ENCODE results near the gene C10orf90. TPM values are rescaled to one million over a fixed set of nuclear protein-coding genes. Genes with fewer than 3 reads are reported as not detected.

Gene C10orf90
- total RNA-seq, 4 donors from 2014 or later: 2.7 to 5.8 (median 4.0) TPM

DNA sequence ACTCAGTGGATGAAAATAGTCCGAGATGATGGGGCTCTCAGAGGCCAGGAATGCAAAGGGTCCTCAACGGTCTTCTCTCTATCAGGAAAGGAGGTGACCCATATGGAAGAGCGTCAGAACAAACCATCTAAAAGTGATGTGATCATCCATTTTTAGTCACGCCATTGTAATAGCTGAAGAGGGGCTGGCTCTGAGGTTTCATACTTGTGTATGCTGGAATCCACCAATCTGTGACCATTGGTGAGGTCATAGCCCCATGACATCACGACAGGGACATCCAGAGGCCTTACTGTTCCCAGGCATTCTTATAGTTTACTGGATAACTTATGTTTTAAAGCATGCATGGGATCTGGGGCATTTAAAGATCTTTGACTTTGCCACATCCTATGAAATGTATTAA is 83.6 kb downstream of the C10orf90 start:
- intact Hi-C loops (cut with DNase I; ENCODE audit: low total_unique reads): no loop called here
- 89 to 90% methylated on average over 5 of the region's 5 CpGs for WGBS, 2 donors
- no peak overlapping the region for H3K4me3 ChIP-seq (ENCODE audit: low read depth, poor library complexity, severe bottlenecking)
- no peak for DNase-seq (ENCODE audit: low spot score in 2 of 2)
- no peak for TF ChIP-seq POLR2A (IDR thresholded peaks at IDR 0.05)
- TF ChIP-seq, protein P1, sequence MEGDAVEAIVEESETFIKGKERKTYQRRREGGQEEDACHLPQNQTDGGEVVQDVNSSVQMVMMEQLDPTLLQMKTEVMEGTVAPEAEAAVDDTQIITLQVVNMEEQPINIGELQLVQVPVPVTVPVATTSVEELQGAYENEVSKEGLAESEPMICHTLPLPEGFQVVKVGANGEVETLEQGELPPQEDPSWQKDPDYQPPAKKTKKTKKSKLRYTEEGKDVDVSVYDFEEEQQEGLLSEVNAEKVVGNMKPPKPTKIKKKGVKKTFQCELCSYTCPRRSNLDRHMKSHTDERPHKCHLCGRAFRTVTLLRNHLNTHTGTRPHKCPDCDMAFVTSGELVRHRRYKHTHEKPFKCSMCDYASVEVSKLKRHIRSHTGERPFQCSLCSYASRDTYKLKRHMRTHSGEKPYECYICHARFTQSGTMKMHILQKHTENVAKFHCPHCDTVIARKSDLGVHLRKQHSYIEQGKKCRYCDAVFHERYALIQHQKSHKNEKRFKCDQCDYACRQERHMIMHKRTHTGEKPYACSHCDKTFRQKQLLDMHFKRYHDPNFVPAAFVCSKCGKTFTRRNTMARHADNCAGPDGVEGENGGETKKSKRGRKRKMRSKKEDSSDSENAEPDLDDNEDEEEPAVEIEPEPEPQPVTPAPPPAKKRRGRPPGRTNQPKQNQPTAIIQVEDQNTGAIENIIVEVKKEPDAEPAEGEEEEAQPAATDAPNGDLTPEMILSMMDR (IDR thresholded peaks at IDR 0.05): no peak

GRCh38 chr10:126586128-126586527 is 84.4 kb downstream of the C10orf90 start:
- no peak for DNase-seq (ENCODE audit: low spot score in 2 of 2)
- TF ChIP-seq, protein P1 (IDR thresholded peaks at IDR 0.05): no peak
- no peak for TF ChIP-seq POLR2A (IDR thresholded peaks at IDR 0.05)
- WGBS, 2 donors: 73 to 84% methylated on average over 14 of the region's 14 CpGs
- intact Hi-C loops (cut with DNase I; ENCODE audit: low total_unique reads): no loop called here
- no peak overlapping the region for H3K4me3 ChIP-seq (ENCODE audit: low read depth, poor library complexity, severe bottlenecking)

DNA sequence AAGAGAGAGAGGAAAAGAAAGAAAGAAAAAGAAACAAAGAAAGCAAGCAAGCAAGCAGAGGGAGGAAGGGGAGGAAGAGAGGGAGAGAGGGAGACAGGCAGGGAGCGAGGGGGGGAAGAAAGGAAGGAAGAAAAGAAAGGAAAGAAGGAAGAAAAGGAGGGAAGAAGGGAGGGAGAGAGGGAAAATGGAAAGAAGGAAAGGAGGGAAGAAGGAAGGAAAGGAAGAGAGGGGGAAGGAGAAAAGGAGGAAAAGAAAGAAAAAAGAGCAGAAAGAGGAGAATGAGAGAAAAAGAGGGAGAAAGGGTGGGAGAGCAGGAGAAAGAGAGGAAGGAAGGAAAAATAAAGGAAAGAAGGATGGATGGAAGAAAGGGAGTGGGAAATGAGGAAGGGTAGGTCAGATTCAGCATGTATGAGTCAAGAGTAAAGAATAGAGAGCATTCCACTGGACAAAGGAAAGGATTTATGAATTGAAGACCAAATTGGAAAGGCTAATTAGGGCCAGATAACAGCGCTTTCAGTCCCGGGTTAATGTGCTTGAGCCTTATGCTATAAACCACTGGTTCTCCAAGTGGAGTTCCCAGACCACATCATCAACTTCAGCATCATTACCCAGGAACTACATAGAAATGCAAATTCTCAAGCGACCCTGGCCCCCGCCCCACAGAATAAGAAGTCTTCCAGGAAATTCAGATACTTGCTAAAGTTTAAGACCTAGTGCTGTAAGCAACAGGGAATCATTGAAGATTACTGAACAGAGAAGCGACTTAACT is 85.1 kb downstream of the C10orf90 start:
- H3K4me3 ChIP-seq (ENCODE audit: low read depth, poor library complexity, severe bottlenecking): no peak overlapping the region
- intact Hi-C loops (cut with DNase I; ENCODE audit: low total_unique reads): no loop called here
- 80 to 82% methylated on average over 6 of the region's 6 CpGs for WGBS, 2 donors
- TF ChIP-seq, protein P1 (IDR thresholded peaks at IDR 0.05): no peak
- no peak for TF ChIP-seq POLR2A (IDR thresholded peaks at IDR 0.05)
- DNase-seq (ENCODE audit: low spot score in 2 of 2): no peak

GRCh38 chr10:126584836-126585235 is 85.7 kb downstream of the C10orf90 start:
- DNase-seq (ENCODE audit: low spot score in 2 of 2): no peak
- H3K4me3 ChIP-seq (ENCODE audit: low read depth, poor library complexity, severe bottlenecking): no peak overlapping the region
- intact Hi-C loops (cut with DNase I; ENCODE audit: low total_unique reads): no loop called here
- TF ChIP-seq POLR2A (IDR thresholded peaks at IDR 0.05): no peak
- 61 to 68% methylated on average over 3 of the region's 3 CpGs for WGBS, 2 donors

GRCh38 chr10:126583552-126584200 is 86.8 kb downstream of the C10orf90 start:
- 84 to 85% methylated on average over 6 of the region's 6 CpGs for WGBS, 2 donors
- TF ChIP-seq POLR2A (IDR thresholded peaks at IDR 0.05): no peak
- TF ChIP-seq, protein P1 (IDR thresholded peaks at IDR 0.05): no peak
- no peak overlapping the region for H3K4me3 ChIP-seq (ENCODE audit: low read depth, poor library complexity, severe bottlenecking)
- DNase-seq (ENCODE audit: low spot score in 2 of 2): no peak
- intact Hi-C loops (cut with DNase I; ENCODE audit: low total_unique reads): no loop called here

DNA sequence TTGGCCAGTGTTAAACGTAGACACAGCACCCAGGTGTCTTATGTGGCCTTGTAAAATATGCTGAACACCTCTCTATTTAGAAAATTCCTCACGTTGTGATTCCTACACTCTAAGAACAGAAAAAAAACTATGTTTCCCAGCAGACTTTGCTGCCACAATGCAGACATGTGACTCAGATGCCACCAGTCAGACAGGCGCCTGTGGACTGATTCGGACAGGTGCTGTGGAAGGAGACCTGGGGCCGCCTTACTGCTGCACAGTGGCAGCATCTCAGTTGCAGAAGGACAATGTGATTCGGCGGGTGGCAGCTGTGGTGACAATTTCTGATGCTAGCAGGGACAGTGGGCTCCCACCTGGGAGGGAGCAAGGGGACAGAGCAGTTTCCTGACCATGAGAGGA is 88.8 kb downstream of the C10orf90 start:
- DNase-seq (ENCODE audit: low spot score in 2 of 2): no peak
- no peak for TF ChIP-seq POLR2A (IDR thresholded peaks at IDR 0.05)
- TF ChIP-seq, protein P1 (IDR thresholded peaks at IDR 0.05): no peak
- H3K4me3 ChIP-seq (ENCODE audit: low read depth, poor library complexity, severe bottlenecking): no peak overlapping the region
- intact Hi-C loops (cut with DNase I; ENCODE audit: low total_unique reads): no loop called here
- WGBS, 2 donors: 84 to 87% methylated on average over 7 of the region's 7 CpGs
